ENCODE data around the gene ALPK3. TPM values are rescaled to one million over a fixed set of nuclear protein-coding genes. Genes with fewer than 3 reads are reported as not detected.

Gene ALPK3
- total RNA-seq, 2 donors from 2014 or later = 59.9 to 75.7 TPM

DNA sequence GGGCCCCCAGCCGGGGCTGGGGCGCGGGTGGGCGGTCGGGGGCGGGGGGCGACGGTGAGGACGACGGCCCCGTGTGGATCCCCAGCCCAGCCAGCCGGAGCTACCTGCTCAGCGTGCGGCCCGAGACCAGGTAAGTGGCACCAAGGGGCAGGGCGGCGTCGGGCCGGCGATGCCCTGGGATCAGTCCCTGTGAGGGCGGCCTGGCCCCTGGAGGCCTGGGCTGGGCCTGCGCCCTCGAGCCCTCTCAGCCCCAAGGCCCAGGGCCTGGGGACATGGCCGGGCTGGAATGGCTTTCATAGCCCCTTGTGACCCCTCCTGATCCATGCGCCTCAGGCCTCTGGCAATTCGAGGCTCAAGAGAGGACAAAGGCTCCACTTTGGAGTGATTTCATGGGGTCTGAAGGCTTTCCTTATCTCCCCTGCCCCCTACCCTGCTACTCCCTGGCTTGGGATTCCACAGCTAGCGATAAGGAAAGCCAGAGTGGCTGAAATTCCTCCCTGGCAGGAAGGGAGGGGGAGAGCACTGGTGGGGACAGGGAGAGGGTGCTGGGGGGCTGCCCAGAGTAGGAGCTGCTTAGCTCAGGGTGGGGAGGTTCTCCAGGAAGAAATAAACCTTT is 418 bp downstream of the ALPK3 start:
- DNase-seq (peak; percentile 40), ATAC-seq (peak; percentile 15 to 46)
- intact Hi-C loops (cut with DNase I) = loop anchor here in 1 of 2 donors (5.0 kb wide), 1 partner anchor 65 kb away; no protein-coding TSS in a partner anchor

DNA sequence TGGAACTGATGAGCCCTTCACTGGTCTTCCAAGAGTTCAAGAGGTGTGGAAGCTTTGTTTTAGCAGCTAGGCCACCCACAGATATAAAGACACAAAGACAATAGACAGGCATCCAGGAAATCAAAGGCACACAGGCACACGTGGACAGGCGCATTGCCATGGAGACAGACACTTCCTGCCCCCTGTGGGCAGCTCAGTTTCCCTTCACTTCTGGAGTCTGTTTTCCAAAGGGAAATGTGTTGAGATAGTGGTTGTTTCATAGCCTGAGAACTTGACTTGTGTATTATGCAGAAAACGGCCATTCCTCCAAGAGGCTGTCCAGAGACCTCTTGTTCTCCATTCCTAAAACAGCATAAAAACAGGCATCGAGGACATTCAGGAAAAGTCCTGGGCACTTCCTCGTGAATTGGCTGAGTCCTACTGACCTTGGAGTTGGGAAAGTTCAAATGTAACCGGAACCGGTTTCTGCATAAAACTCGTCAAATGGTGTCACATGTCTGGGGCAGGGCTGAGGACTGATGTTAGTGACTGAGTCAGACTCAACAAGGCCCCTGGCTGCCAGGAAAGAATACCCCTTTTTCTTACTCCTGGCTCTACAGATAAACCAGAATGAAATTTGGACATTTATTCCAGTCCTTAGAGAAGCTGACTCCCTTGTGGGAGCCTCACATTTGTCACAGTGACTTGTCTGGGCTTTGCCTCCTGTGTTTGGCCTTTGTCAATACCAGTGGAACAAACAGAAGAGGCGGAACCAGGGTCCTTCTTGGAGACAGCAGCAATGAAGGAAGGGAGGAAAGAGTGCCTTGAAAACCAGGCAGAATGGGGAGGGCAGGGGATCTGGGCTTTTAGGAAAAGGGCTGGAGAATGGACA is 1.3 kb downstream of the ALPK3 start:
- intact Hi-C loops (cut with DNase I) = loop anchor here in 1 of 2 donors (5.0 kb wide), 1 partner anchor 66 kb away; no protein-coding TSS in a partner anchor
- DNase-seq (peak; percentile 79), ATAC-seq (peak; percentile 16 to 18)

DNA sequence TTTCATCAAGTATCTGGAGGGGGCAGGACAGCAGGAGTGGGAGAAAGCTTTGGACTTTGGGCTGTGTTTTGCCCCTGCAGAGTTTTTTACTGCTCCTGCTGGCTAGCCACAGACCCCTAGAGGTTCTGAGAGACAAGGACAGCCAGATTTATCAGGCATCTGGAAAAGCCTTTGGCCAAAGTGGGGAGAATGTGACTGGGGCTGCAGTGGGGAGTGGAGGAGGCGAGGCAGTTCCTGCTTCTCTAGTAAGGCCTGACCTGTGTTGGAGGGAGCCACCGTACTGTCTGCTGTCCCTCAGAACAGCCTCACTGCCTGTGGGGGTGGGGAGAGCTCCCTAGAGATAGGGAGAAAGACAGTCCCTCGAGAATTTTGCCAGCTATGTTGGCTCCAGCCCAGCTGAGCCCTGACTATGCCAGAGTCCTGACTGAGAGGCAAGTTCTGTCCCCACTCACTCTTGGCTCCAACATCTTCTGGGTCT is 2.2 kb downstream of the ALPK3 start:
- peak; percentile 19 to 42 for ATAC-seq
- intact Hi-C loops (cut with DNase I) = loop anchor here in 1 of 2 donors (5.0 kb wide), 1 partner anchor 67 kb away; no protein-coding TSS in a partner anchor
- peak; percentile 62 for DNase-seq

DNA sequence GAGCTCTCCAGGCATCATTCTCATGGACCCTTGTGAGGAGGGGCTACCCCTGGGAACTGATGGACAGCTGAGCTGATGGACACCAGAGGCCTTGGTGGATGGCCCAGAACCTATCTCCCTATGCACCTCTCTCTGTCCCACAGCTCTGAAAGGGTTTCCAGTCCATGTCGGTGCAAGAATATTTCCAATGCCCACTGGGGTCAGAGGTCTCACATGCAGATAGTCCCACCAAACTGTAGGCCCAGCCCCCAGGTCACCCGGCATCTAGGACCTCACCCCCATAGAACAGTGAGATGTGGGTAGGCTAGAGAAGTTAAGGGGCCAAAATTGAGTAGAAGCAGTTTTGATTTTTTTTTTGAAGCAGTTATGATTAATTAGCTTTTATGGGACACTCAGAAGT is 2.6 kb downstream of the ALPK3 start:
- DNase-seq = no peak
- no peak for ATAC-seq
- intact Hi-C loops (cut with DNase I) = loop anchor here in 1 of 2 donors (5.0 kb wide), 1 partner anchor 67 kb away; no protein-coding TSS in a partner anchor

DNA sequence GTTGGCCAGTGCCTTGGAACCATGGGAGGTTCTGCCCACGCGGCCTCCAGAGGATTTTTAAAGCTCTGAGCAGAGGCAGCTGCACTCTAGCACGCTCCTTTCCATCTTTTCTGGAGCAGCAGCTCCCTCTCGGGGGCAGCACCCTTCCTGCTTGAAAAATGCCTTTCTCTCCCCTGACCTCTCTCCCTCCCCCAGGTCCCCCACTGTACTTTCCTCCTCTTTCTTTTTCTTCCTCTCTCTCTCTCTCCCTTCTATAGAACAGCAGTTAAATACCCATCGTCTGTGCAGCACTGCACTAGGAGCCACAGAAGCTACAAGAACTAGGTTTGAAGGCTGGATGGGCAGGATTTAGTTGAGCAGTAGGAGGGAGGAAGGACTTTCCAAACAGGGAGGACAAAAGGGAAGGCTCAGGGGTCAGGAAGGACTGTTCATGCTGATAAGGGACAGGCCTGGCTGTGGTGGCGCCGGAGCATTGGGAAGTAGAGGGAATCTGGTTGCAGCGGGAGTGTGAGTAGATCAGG is 4.4 kb downstream of the ALPK3 start:
- ATAC-seq (peak in 1 of 2 donors; percentile 4), DNase-seq (peak; percentile 48)
- intact Hi-C loops (cut with DNase I) = no loop called here

DNA sequence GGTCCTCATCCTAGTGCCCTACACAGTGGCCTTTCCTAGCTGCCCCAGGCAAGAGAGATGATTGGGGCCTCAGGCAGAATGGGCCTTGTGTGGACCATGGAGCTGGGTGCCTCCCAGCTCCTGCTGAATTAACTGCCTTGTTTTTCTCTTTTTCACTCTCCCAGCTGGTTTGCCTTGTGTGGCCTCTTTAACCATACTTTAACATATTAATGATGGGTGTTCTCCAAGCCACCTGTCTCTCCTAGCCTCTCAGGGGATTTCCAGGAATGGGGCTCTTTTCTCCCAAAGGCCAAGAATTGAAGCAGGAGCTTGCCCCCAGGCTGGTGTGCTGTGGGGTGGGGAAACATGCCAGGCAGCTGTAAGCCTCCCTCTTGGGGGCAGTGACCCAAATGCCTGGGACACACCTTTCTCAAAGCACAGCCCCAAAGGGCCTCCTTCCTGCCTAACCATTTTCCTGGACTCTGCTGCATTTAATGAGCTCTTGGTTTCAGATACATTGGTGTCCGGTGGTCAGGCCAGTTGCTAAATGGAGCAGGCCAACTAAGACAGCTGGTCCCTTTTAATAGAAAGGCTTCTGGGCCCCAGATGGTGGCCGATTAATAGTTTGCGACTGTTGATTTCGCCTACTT is 5.6 kb downstream of the ALPK3 start:
- intact Hi-C loops (cut with DNase I) = no loop called here
- ATAC-seq = no peak
- DNase-seq = no peak

DNA sequence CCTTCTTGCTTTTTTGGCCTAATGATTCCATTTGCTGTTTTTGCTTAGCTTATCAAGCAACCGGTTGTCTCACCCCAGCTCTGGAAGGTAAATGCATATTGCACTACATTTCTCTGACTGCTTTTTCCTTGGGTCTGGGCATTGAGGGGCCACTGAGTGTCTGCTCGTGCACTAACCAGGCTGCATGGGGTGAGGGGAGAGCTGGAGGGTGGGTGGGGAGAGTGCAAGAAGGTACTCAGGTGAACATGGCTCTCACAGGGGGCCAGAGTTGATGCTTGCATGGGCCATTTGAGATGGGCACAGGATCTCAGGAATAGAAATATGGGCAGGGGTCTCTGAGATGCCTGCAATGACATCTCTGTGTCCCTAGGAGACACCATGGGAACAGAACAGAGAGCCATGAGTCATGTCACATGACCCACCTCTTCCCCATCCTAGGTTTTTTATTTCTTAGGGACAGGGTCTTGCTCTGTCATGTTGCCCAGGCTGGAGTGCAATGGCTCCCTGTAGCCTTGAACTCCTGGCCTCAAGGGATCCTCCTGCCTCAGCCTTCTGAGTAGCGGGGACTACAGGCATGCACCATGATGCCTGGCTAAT is 6.2 kb downstream of the ALPK3 start:
- intact Hi-C loops (cut with DNase I) = no loop called here
- DNase-seq = no peak

DNA sequence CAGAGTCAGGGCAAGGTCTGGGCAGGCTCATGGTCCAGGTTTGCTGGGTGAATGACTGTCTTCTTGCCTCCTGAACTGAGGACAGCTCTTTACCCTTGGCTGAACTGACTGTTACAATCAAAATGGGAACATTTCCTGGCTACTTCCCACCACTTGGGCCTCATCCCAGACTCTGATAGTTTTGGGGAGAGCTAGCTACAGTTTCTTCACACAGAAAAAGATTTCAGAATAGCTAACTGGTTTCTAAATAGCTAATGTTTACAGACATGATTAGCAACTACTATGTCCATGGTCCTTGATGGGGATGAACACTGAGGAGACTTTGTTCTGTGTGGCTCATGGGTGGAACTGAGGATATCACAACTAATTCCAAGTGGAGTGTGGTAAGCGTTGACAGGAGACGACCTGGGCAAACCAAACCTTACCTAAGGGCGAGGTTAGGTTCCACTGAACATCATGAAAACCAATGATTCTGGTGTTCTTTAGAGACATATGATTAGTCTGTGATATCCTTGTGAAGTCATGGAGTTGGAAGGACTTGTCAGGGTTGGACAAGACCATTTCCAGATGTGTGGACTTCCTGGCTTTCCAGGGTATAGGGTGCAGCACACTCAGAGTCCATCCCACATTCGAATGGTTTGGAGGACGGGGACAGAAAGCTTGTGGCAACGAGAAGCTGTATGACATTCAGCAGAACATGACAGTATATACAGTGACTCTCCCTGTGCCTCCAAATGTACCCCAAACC is 7.3 kb downstream of the ALPK3 start:
- peak; percentile 51 for DNase-seq
- intact Hi-C loops (cut with DNase I) = no loop called here
- ATAC-seq = peak; percentile 54 to 60

More for the DNA sequence above, 6.2 kb downstream of the ALPK3 start:
- ATAC-seq = no peak

DNA sequence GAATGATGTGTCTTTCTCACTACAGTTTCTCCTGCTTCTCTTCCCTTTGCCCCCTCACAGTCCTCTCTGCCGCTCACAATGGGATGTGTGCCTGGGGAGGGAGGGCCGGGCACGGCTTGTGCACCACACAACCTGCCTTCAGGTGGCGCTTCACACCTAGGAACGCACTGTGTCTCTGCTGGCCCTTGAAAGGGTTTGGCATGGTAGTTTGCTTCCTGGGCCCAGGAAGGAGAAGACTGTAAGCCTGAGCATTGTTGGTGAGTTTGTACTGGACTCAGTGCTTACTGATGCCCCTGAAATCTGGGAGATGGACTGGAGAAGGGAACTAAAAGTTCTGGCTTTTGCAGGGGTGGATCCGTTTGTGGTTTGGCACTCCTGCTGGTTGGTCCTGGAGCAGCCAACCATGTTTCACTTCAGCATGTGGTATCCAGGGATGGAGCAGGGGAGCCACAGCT is 9.2 kb downstream of the ALPK3 start:
- DNase-seq = no peak
- peak in 1 of 2 donors; percentile 4 for ATAC-seq
- intact Hi-C loops (cut with DNase I) = no loop called here

DNA sequence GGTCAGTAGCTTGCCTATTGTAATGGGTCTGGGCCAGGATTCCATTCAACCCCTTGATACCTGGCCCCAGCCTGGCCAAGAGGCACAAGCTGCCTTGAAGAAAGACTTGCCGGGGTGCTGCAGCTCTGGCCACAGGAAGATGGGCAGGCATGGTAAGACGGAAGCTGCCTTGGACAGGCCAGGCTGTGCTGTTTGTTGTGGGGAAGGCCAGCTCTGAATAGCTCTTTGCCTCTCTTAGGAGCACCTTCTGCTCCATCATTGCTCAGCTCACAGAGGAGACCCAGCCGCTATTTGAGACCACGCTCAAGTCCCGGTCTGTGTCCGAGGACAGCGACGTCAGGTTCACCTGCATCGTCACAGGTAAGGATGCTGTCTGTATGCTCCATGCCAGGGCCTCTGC is 10.1 kb downstream of the ALPK3 start:
- no peak for DNase-seq
- intact Hi-C loops (cut with DNase I) = no loop called here
- ATAC-seq = no peak

DNA sequence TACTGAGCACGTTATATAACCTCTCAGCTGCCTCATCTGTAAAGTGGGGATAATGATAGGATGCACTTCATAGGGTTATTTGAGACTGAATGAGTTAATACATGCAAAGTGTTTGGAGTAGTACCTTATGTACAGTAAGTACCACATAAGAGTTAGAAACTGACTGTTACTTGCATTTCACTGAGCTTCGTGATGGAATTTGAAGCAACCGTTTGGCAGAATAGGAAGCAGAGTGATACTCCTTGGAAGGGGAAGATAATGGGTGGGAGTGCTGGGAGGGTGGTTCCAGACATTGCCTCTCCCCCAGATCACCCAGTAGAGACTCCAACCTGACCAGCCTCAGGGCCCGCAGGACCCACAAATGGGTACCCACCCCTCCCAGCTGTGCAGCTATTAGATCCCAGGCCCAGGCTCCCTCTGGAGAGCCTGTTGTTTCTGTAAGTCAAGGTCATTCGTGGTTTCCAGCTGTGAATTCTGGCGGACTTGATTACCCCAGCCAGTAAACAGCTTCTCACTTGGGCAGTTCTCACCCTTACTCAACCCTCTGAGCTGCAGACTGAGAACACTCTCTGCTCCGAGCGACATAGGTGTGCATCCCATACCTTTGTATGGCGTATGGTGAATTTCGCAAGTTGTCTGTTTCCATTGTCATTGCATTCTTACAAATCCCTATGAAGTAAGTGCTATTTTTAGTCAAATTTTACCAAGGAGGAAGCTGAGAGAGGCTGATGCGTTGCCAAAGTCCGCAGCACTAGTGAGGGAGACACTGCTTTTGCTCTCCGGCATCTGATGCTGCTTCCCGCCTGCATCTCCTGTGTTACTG is 11.1 kb downstream of the ALPK3 start:
- no peak for DNase-seq
- intact Hi-C loops (cut with DNase I) = no loop called here

DNA sequence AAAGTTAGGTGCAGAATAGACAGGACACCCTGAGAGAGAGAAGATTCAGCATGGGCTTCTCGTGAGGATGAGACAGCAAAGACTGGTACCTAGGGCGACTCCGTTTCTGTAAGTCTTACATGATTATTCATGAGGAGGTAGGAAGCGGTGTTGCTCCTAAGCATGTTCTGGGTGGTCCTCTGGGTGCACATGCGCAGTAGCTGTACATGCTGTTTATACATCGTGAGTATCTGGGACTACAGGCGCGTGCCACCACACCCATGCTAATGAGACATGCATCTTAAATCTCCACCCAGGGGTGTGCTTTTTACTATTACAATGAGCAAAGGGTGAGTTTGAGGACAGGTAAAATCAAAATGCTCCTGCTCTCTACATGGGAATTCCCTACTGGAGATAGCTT is 12.3 kb downstream of the ALPK3 start:
- ATAC-seq (no peak), DNase-seq (no peak)
- intact Hi-C loops (cut with DNase I) = no loop called here

More for the DNA sequence above, 11.1 kb downstream of the ALPK3 start:
- peak; percentile 17 to 28 for ATAC-seq

DNA sequence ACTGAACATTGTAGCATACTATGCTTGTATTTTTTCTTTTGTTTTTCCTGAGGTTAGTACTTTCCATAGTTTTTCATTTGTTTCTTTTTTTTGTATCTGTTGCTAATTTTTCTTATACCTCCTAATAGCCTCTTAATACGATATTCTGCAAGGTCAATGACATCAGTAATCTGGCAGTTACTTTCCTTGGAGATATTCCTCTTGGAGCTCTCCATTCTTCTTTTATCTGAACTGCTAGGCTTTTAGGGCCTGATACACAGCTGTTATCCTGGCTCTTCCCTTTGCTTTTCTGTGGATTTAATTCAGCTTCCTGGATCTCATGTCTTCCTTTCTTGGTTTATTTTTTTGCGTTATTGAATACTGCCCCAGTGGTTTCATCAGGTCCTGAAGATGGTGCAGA is 12.9 kb downstream of the ALPK3 start:
- intact Hi-C loops (cut with DNase I) = no loop called here
- no peak for ATAC-seq
- no peak for DNase-seq

DNA sequence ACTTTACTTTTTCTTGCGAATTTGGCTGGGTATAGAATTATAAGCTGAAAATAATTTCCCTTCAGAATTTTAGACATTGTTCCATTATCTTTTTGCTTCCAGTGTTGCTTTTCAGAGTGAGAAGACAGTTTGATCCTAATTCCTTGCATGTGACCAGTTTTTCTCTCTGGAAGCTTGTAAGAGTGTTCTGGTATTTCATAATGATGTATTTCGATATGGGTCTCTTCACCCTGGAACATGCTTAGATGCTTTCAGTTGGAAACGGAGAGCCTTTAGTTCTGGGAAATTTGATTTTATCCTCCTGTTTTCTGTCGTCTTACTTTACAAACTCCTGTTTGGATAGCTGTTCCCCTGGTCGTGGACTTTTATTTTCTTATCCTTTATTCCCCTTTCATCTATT is 13.9 kb downstream of the ALPK3 start:
- no peak for DNase-seq
- intact Hi-C loops (cut with DNase I) = no loop called here
- ATAC-seq = peak in 1 of 2 donors; percentile 14

DNA sequence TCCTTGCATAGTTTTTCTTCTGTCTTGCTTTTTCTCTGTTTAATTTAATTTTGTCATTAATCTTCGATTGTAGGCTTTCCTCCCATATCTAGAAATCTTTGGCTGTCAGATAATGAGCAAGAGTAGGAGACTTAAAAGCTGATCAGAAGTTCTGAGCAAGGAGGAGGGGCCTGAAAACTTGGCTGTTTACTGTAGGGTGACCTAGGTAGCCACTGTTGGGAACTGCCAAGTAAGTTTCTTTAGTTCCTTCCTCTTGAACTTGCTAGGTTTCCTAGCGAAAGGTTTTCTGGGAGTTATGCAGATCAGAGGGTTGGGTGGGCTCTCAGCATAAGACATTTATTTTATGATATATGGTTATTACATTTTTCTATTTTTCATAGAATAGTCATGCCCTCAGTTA is 14.5 kb downstream of the ALPK3 start:
- intact Hi-C loops (cut with DNase I) = no loop called here
- DNase-seq (no peak), ATAC-seq (no peak)

DNA sequence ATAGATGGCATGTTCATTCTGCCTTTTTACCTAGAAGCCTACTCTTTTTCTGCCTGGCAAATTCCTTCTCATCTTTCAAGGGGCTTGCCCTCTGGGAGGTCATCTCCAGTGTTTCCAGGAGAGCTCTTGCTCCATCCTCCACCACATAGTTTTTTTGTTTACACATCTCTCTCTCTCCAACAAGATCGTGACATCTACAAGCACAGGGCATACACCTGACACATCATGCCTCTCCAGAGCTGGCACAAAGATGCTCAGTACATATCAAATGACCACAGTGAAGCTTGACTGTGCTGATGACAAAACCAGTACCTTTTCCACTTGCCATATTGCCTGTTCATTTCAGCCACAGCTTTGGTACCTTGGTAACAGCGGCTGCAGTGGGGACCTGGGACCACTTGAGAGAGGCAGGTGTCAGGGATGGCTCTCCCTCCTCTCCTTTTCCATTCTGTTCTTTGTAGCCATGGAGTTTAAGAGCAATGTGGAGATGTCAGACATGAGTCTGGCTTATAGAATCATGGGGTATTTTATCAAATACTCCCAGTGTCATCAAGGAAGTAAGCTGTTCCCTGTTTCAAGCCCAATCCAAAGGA is 15.4 kb downstream of the ALPK3 start:
- ATAC-seq = no peak
- no peak for DNase-seq
- intact Hi-C loops (cut with DNase I) = no loop called here

Data from left cardiac atrium (tissue), 4 donors.